Mesothelial cell of epicardium (in vitro differentiated cells): ENCODE data around the gene PANK2. TPM values are rescaled to one million over a fixed set of nuclear protein-coding genes. Genes with fewer than 3 reads are reported as not detected.

ENCODE experiments used
- DNase-seq, 2 experiments: peaks; one replicate each; pipeline ENCODE4 v3.0.0; 2021; ENCODE audit warnings: low spot score in 2 of 2; ENCODE audit not compliant: unreplicated experiment in 2 of 2
- H3K27ac Mint-ChIP-seq: 2 replicates; pipeline ENCODE4 v1.8.0; 2021; ENCODE audit warnings: mixed read lengths
- H3K27me3 Mint-ChIP-seq: 2 replicates; pipeline ENCODE4 v1.8.0; 2021; ENCODE audit warnings: low read depth, mixed read lengths
- H3K36me3 Mint-ChIP-seq: 2 replicates; pipeline ENCODE4 v1.8.0; 2021; ENCODE audit warnings: mixed read lengths
- H3K4me1 Mint-ChIP-seq: 2 replicates; pipeline ENCODE4 v1.8.0; 2021; ENCODE audit warnings: mixed read lengths
- H3K4me3 Mint-ChIP-seq: 2 replicates; pipeline ENCODE4 v1.8.0; 2021; ENCODE audit warnings: mild to moderate bottlenecking, moderate library complexity, mixed read lengths
- H3K9me3 Mint-ChIP-seq: 2 replicates; pipeline ENCODE4 v1.8.0; 2021; ENCODE audit warnings: mixed read lengths
- total RNA-seq: library from RNA; stranded (reverse); gene quantifications from 3 replicates; pipeline ENCODE4 v1.2.1, GENCODE V29; 2021
- TF ChIP-seq, protein P1 (sequence below): fragments of 200-600 bp; sonication (generic); IDR thresholded peaks from one replicate; pipeline ENCODE4 v1.5.0; 2021; ENCODE audit warnings: antibody characterized with exemption; ENCODE audit not compliant: unreplicated experiment

Gene PANK2
- total RNA-seq, 1 donor from 2014 or later = 52.5 TPM

- peak overlapping the region; percentile 86 for H3K27ac Mint-ChIP-seq
- peaks cover 41% of the 10 kb centered on the region for H3K4me1 Mint-ChIP-seq
- TF ChIP-seq, protein P1, sequence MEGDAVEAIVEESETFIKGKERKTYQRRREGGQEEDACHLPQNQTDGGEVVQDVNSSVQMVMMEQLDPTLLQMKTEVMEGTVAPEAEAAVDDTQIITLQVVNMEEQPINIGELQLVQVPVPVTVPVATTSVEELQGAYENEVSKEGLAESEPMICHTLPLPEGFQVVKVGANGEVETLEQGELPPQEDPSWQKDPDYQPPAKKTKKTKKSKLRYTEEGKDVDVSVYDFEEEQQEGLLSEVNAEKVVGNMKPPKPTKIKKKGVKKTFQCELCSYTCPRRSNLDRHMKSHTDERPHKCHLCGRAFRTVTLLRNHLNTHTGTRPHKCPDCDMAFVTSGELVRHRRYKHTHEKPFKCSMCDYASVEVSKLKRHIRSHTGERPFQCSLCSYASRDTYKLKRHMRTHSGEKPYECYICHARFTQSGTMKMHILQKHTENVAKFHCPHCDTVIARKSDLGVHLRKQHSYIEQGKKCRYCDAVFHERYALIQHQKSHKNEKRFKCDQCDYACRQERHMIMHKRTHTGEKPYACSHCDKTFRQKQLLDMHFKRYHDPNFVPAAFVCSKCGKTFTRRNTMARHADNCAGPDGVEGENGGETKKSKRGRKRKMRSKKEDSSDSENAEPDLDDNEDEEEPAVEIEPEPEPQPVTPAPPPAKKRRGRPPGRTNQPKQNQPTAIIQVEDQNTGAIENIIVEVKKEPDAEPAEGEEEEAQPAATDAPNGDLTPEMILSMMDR = no peak
- H3K27me3 Mint-ChIP-seq = no peaks in the 10 kb centered on the region
- no peak overlapping the region for H3K4me3 Mint-ChIP-seq
- DNase-seq = no peak
- no peaks in the 10 kb centered on the region for H3K9me3 Mint-ChIP-seq
- H3K36me3 Mint-ChIP-seq = peaks cover 2% of the 10 kb centered on the region
Measured at GRCh38 chr20:3900187-3900604, 11.0 kb downstream of the PANK2 start.

- H3K4me1 Mint-ChIP-seq = peaks cover 38% of the 10 kb centered on the region
- DNase-seq = no peak
- peak overlapping the region; percentile 83 for H3K27ac Mint-ChIP-seq
- H3K4me3 Mint-ChIP-seq = no peak overlapping the region
- TF ChIP-seq, protein P1 = no peak
- H3K36me3 Mint-ChIP-seq = no peaks in the 10 kb centered on the region
- no peaks in the 10 kb centered on the region for H3K9me3 Mint-ChIP-seq
- no peaks in the 10 kb centered on the region for H3K27me3 Mint-ChIP-seq
Measured at GRCh38 chr20:3901028-3901705, 12.0 kb downstream of the PANK2 start.

DNA sequence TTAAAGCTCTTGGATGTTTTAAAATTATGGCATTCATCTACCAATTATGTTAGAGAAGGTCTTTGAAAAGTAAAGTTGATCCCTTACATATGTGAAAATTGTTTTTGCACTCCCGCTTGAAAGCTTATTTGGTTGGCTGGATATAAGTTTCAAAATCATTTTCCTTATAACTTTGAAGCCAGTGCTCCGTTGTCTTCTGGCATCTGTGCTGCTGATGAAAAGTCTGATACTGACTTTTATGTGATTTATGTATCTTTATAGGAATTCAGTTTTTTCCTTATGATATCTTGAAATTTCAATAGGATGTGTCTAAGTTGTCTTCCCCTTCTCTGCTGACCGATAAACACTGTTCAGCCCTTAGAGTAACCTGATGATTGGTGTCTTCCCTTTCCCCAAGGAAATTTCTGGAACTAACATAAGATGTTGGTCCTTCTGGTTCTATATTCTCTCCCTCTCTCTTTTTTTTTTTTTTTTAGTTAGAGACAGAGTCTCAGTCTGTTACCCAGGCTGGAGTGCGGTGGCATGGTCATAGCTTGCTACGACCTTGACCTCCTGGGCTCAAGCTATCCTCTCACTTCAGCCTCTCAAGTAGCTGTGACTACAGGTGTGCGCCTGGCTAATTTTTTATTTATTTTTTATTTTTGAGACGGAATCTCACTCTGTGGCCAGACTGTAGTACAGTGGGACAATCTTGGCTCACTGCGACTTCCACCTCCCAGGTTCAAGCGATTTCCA lies 12.7 kb downstream of the PANK2 start:
- no peaks in the 10 kb centered on the region for H3K36me3 Mint-ChIP-seq
- no peaks in the 10 kb centered on the region for H3K9me3 Mint-ChIP-seq
- H3K27me3 Mint-ChIP-seq = no peaks in the 10 kb centered on the region
- H3K4me1 Mint-ChIP-seq = peaks cover 35% of the 10 kb centered on the region
- TF ChIP-seq, protein P1 = no peak
- peak overlapping the region; percentile 83 for H3K27ac Mint-ChIP-seq
- no peak for DNase-seq
- H3K4me3 Mint-ChIP-seq = no peak overlapping the region

GRCh38 chr20:3902446-3902845 lies 13.3 kb downstream of the PANK2 start:
- Mint-ChIP-seq H3K27ac (no peak overlapping the region), H3K36me3 (no peaks in the 10 kb centered on the region), H3K4me1 (peaks cover 32% of the 10 kb centered on the region), H3K27me3 (no peaks in the 10 kb centered on the region), H3K4me3 (no peak overlapping the region), H3K9me3 (no peaks in the 10 kb centered on the region)
- TF ChIP-seq, protein P1 = no peak
- DNase-seq = no peak

DNA sequence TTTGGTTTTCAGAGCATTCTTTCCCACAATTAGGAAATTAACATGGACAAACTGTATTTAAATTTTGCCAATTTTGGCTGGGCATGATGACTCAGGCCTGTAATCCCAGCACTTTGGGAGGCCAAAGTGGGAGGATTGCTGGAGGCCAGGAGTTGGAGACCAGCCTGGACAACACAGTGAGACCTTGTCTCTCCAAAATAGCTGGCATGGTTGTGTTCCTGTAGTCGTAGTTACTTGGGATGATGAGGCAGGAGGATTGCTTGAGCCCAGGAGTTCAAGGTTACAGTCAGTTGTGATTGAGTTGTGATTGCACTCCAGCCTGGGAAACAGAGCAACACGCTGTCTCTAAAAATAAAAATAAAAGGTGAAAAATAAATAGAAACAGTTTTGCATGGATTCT lies 15.0 kb downstream of the PANK2 start:
- no peak overlapping the region for H3K27ac Mint-ChIP-seq

More for the DNA sequence above, 15.0 kb downstream of the PANK2 start:
- H3K4me3 Mint-ChIP-seq = no peak overlapping the region
- no peak for DNase-seq
- no peaks in the 10 kb centered on the region for H3K27me3 Mint-ChIP-seq
- H3K4me1 Mint-ChIP-seq = peaks cover 30% of the 10 kb centered on the region
- peaks cover 9% of the 10 kb centered on the region for H3K36me3 Mint-ChIP-seq
- H3K9me3 Mint-ChIP-seq = no peaks in the 10 kb centered on the region
- TF ChIP-seq, protein P1 = no peak
